GM12801 (cell line): ENCODE measurements around the gene PCK1.

Experiments used
- CTCF ChIP-seq: IDR thresholded peaks from one replicate; pipeline ENCODE4 v1.5.1; 2011; ENCODE audit warnings: control low read depth; ENCODE audit not compliant: insufficient read length; ENCODE audit errors: extremely low read depth

The PCK1 gene

GRCh38 chr20:57558614-57559288 lies 2.2 kb upstream of the PCK1 start:
- no peak for TF ChIP-seq CTCF

DNA sequence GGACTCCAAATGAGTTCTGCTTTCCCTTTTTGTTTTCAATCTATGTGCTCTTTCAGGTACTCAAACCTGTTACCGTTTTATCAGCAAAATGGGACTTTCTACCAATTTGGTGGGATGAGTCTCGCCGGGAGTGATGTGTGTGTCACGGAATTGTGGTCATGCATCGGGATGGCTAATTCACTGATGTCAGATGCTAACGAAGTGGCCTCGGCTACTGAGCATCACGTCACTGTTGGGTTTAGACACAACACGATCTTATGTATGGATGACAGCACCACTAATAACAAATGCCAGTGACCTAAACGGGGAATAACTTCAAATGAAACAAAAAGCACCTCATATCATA lies 1.6 kb upstream of the PCK1 start:
- TF ChIP-seq CTCF, result no peak

DNA sequence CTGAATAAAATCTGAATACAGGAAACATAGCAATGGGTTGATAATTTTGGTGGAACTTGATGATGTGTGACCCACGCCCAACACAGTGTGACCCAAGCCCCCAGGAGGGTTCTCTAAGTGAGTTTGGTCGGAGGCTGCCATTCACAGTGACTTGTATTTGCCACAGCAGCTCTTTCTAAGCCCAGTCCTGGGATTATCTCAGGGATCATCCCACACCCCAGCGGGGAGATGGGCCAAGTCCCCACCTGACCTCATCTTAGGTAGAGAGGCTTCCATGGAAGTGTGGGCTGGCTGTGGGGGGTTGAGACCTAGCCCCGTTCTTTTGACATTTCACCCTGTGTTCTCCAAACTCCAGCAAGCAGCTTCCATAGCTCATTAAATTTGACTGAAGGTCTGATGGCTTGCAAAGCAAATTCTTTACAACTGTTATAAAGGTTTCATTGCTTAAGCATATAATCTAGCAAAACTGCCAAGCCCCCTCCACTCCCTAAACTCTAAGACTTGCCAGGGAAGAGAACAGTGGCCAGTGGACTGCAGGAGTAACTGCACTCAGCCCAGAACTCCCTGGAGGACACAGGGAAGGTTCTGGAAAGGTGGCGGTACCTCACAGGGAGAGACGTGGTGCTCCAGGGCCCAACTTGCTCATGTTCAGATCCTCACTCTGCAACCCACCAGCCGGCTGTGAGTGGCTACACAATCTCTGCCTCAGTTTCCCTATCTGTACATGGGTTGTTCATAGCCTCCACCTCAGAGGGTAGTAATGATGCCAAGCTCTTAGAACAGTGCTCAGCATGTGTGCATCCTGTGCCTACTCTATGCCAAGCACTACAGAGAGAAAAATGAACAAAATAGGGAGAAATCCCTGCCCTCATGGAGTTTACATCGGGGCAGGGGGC lies 1.0 kb upstream of the PCK1 start:
- no peak for TF ChIP-seq CTCF

GRCh38 chr20:57561356-57562279 lies 708 bp downstream of the PCK1 start:
- TF ChIP-seq CTCF, result no peak

- TF ChIP-seq CTCF, result no peak
Measured at GRCh38 chr20:57562541-57563465, 1.9 kb downstream of the PCK1 start.

- TF ChIP-seq CTCF, result no peak
Measured at GRCh38 chr20:57563522-57563921, 2.6 kb downstream of the PCK1 start.
